GM19099 (cell line): Measurements from ENCODE around the gene PAPSS2.

Experiments used
- POLR2A ChIP-seq: IDR thresholded peaks from 3 replicates; pipeline ENCODE4 v1.6.1; 2011; ENCODE audit warnings: low read depth; ENCODE audit not compliant: insufficient read length; ENCODE audit errors: extremely low read depth

Gene PAPSS2

GRCh38 chr10:87658321-87658795 is 1.3 kb upstream of the PAPSS2 start:
- no peak for TF ChIP-seq POLR2A

DNA sequence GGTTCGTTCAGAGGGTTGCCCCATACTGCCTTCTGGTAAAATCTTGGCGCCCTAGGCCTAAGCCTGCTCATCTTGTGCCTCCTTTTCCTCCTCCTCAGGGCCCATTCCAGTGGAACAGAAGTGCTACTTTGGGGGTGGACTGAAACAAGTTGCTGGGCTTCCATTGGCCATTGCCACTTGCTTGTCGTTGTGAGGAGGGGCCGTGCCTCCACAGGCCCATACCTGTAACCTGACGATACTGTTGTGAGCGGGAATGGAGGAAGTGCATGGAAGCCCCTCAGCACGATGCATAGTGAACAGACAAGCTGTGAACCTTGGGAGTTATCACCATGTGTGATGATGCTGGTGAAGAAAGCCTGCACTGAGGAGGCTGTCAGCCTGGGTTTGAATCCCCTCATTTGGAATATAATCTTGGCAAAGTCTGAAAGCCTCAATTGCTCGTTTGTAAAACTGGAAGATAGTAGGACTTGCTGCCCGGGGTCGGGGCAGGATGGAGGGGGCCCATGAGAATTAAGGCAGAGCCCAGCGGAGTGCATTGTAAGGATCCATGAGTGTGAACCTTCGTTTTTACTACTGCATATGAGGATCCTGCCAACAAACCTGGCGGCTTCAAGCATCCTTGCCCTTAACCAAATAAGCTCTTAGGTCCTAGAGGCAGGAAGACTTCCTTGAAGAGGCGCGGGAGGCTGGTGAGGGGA is 671 bp upstream of the PAPSS2 start:
- TF ChIP-seq POLR2A: no peak

- TF ChIP-seq POLR2A: no peak
Observed at GRCh38 chr10:87660484-87661133, 931 bp downstream of the PAPSS2 start.

DNA sequence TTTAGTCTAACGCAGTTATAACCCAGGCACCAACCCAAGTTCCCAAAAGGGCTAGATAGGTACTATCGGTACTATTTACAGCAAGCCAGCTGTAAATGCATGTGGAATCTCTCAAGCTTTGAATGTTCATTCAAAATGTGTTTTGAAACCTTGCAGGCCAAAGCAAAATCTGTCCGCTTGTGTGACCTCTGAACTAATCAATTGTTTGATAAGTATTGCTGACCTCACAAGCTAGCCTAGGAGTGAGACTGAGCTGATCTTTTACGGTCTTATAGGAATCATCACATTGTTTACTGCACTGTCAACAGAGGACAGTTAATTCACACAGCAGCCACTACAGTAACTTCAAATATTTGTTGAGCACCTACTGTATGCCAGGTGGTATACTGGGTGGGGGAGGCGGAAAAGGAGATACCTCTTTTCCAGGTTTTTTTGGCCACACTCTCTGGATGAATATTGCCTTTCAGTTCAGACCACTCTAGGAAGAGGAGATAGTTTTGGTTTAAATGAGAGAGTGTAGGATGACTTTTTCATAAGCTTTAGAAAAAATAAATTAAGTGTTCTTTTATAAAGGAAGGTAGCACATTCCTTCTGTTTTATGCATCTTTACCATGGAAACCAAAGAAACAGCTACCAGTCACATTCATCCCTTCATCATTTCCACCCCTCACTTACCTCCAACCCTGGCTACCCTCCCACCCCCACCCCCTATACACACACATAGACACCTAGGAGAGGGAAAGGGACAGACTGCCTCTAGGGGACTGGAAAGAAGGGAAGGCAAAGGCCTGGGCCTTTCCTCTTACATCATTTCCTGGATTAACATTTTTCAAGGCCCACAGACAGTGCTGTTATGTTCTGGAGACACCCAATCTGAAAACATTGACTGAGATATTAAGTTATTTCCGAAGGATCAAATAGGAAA is 2.4 kb downstream of the PAPSS2 start:
- no peak for TF ChIP-seq POLR2A

DNA sequence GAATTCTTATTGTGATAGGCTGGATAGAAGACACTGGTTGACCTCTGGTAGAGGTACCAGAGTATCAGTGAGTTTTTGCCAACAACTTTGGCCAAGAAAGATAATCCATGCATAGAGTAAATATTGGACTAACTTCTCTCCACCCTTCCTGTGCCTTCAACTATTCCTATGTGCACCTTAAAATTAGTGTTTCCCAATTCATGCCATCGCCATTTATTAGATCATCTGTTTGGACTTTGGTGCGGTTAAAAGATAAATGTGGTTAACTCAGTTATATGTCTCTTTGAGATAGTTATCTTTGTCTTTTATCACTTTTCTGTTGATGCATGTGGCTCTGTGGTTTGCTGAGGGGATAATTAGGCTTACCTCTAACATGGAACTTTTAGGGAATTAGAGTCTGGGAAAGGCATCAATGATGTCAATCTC is 4.6 kb downstream of the PAPSS2 start:
- TF ChIP-seq POLR2A: no peak

DNA sequence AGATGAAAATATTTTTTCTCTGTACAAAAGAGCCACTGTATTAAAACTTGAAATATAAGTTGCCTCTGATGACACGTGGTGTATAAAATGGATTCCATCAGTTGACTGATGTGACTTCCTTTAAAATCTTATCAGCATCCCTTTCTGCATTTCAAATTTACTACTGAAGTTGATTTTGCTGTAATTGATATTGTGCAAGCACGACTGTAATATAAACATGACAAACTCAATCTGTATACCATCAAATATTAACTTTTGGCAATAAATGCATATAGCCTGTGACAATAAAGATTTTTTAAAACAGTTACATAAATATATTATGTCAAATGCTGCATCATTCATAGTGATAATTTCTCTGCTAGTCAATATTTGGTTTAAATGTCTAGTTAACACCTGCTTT is 7.8 kb downstream of the PAPSS2 start:
- no peak for TF ChIP-seq POLR2A

GRCh38 chr10:87668324-87669074 is 8.8 kb downstream of the PAPSS2 start:
- TF ChIP-seq POLR2A: no peak

DNA sequence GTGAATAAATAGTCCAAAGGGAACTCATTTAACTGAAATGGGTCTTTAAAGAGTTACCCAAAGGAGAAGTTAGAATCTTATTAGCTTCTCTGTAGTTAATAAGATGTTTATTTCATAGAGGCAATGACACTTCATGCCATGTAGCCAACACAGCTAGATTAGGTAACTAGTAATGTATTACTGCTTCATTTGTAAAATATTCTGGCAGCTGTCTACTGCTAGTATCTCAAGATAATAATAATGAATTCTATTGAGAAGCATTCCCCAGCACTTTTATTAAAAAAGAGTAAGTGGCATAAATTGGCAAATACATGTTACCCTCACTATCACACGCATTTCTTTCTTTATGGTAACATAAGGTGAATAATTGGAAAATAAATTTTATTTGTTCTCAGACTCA is 10.1 kb downstream of the PAPSS2 start:
- TF ChIP-seq POLR2A: no peak

DNA sequence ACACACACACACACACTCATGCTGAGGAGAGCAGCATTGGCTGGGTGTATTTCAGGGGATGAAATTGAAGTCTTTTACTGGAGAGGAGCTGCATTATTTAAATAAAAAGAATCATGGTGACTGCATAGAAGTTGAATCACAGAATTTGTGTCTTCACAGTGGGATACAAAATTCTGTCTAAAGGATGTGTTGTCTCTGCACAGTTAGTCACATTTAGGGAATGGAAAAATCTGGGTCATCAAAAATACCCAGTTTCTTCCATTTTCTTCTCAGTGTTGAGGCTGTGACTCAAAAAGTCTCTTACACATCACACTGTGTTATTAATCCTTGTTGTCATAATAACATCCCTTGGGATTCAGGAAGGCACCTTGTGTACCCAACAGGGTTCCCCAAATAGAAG is 10.9 kb downstream of the PAPSS2 start:
- TF ChIP-seq POLR2A: no peak

- no peak for TF ChIP-seq POLR2A
Observed at GRCh38 chr10:87671139-87671815, 11.6 kb downstream of the PAPSS2 start.

DNA sequence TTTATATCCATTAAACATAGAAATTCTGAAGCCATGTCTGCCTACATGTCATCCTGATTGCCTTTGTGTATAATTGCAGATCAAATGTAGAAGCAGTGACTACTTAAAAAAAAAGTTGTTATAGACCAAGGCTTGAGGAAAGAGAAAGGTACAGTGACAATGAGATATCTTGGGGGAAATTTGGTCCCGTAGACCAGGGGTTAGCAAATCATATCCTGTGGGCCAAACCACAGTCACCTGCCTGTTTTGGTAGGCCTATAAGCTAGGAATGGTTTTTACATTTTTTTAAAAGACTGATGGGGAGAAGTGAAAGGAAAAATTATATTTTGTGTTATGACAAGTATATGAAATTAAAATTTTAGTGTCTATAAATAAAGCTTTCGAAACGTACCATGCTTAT is 12.9 kb downstream of the PAPSS2 start:
- no peak for TF ChIP-seq POLR2A

GRCh38 chr10:87674943-87675342 is 15.3 kb downstream of the PAPSS2 start:
- TF ChIP-seq POLR2A: no peak

DNA sequence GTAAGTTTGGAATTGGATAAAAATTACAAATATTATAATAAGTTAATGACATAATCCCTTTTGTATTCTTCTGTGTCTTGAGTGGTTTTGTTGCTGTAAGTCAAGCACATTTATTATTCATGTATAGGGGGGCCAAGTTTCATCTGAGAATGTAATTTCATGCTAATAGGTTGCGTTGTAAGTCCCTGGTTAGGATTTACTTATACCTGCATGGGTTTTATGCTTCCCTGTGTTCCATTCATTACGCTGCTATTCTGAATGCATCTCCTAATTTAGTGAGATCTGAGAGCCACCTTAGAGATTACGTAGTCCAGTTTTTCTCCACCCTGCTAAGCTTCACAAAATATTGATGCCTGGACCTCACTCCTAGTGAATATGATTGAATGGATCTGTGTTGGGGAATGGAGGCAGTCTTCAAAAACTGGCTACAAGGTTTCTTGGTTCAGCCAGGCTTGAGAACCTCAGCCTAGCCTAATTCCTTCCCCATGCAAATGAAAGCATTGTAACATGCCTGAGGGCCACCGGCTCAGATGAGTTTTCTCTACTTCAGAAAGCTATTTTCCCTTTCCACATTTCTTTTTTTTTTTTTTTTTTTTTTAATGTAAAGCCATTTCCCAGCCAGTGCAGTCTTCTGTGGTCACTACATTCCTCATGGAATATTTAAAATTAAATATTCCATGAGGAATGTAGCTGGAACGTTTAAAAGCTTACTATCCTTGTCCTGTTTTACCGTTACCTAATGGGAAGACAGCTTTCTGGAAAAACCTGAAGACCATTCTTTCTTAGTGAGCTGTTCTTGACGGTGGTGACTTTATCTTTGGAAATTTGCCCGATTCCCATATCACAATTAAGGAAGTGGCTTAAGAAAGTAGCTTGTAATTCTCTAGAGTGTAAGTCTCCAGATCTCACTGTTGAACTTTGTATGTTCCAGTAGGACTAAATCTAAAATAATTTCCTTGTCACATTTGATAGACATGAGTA is 16.0 kb downstream of the PAPSS2 start:
- TF ChIP-seq POLR2A: no peak

- no peak for TF ChIP-seq POLR2A
Observed at GRCh38 chr10:87677595-87677994, 17.9 kb downstream of the PAPSS2 start.

- TF ChIP-seq POLR2A: no peak
Observed at GRCh38 chr10:87678302-87678701, 18.6 kb downstream of the PAPSS2 start.
